Heart left ventricle (tissue), 13 donors: ENCODE results near the gene TEX264.

Source experiments
- CTCF ChIP-seq, 12 donors: fragments of 200-600 bp; sonication (generic) in 4 of 12; IDR thresholded peaks; one replicate each; pipeline versions ENCODE4 v1.5.0 to v1.8.0; 2018 to 2022; ENCODE audit warnings: antibody characterized with exemption in 12 of 12, mild to moderate bottlenecking in 5 of 12
- POLR2A ChIP-seq, 2 donors: fragments of 450-650 bp; IDR thresholded peaks; one replicate each; pipeline ENCODE4 v1.6.1; 2017; ENCODE audit warnings: antibody characterized with exemption in 2 of 2, mild to moderate bottlenecking in 2 of 2, moderate library complexity in 2 of 2
- donor health status: ischemic (EF 13 %, LVEDD 7.1; RV severe dilation, severe dysfunction).
- donor health status: DM: no; HTN: yes; CAD: no.
- donor health status: DM: no; HTN: no; CAD: no.
- donor health status: ischemic (EF 25% LVEDD 6.9; RV normal size, moderate dysfunction).
- donor health status: ischemic (EF 25% LVEDD 5.7; RV mildly dilated, moderate dysfunction).
- donor health status: ischemic (EF 35%, LVEDD 5.7; RV mildly dilated, moderate dysfunction).
- donor health status: nonischemic (EF 11% LVEDD 7.7; RV severe dilation, severe dysfunction).
- donor health status: DM: yes; HTN: yes; CAD: no.
- donor health status: PGD.
- donor health status: ischemic (EF 29% LVEDD 5.4; RV normal size, mild dysfunction).
- donor health status: nonischemic (EF 23%, LVEDD 6.1; RV moderate dilation, normal function).

GRCh38 chr3:51720292-51721061 is 49.4 kb downstream of the TEX264 start:
- TF ChIP-seq CTCF (IDR thresholded peaks at IDR 0.05): no peak
- no peak for TF ChIP-seq POLR2A (IDR thresholded peaks at IDR 0.05)
